Sigmoid colon (tissue), 4 donors: ENCODE measurements around the gene PARP15.
"Not testable (repeated sequence)": the region's sequence is repeated elsewhere in the genome, so short reads cannot be mapped to it uniquely, and the experiment has no call there.

Experiments used
- EP300 ChIP-seq, 4 donors: sonication (generic); formaldehyde crosslinking; IDR thresholded peaks; one replicate each; pipeline ENCODE4 v1.6.1; 2017; ENCODE audit warnings: antibody characterized with exemption in 4 of 4
- POLR2A ChIP-seq, 2 donors: fragments of 450-650 bp; IDR thresholded peaks; one replicate each; pipeline ENCODE4 v1.6.1; 2016; ENCODE audit warnings: antibody characterized with exemption in 2 of 2, mild to moderate bottlenecking in 2 of 2, moderate library complexity in 2 of 2
- POLR2AphosphoS5 ChIP-seq, 4 donors: sonication (generic); formaldehyde crosslinking; IDR thresholded peaks; one replicate each; pipeline ENCODE4 v1.6.1; 2017; ENCODE audit warnings: antibody characterized with exemption in 4 of 4
- TF ChIP-seq, protein P1 (sequence below), 4 experiments: fragments of 450-650 bp in 3 of 4; fragments of 200-600 bp in 1 of 4; IDR thresholded peaks; one replicate each; pipeline ENCODE4 v1.5.1; 2016 to 2019; ENCODE audit warnings: antibody characterized with exemption in 4 of 4, mild to moderate bottlenecking in 3 of 4, moderate library complexity in 2 of 4

DNA sequence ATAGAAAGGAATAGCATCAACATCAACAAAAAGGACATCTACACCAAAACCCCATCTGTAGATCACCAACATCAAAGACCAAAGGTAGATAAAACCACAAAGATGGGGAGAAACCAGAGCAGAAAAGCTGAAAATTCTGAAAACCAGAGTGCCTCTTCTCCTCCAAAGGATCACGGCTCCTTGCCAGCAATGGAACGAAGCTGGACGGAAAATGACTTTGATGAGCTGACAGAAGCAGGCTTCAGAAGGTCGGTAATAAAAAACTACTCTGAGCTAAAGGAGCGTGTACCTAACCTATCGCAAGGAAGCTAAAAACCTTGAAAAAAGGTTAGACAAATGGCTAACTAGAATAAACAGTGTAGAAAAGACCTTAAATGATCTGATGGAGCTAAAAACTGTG lies 74.5 kb downstream of the PARP15 start:
- TF ChIP-seq, protein P1, sequence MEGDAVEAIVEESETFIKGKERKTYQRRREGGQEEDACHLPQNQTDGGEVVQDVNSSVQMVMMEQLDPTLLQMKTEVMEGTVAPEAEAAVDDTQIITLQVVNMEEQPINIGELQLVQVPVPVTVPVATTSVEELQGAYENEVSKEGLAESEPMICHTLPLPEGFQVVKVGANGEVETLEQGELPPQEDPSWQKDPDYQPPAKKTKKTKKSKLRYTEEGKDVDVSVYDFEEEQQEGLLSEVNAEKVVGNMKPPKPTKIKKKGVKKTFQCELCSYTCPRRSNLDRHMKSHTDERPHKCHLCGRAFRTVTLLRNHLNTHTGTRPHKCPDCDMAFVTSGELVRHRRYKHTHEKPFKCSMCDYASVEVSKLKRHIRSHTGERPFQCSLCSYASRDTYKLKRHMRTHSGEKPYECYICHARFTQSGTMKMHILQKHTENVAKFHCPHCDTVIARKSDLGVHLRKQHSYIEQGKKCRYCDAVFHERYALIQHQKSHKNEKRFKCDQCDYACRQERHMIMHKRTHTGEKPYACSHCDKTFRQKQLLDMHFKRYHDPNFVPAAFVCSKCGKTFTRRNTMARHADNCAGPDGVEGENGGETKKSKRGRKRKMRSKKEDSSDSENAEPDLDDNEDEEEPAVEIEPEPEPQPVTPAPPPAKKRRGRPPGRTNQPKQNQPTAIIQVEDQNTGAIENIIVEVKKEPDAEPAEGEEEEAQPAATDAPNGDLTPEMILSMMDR (IDR thresholded peaks at IDR 0.05) = not testable (repeated sequence)
- TF ChIP-seq EP300, POLR2A, POLR2AphosphoS5 (IDR thresholded peaks at IDR 0.05): not testable (repeated sequence)
